ENCODE results near the gene DDX11.
"Not testable (repeated sequence)": the region's sequence is repeated elsewhere in the genome, so short reads cannot be mapped to it uniquely, and the experiment has no call there.

- not testable (repeated sequence) for TF ChIP-seq POLR2AphosphoS5 (IDR thresholded peaks at IDR 0.05); CTCF (IDR thresholded peaks at IDR 0.05; ENCODE audit: poor library complexity, severe bottlenecking); EZH2 (IDR thresholded peaks at IDR 0.05; ENCODE audit: borderline replicate concordance, insufficient read depth, low read length, poor library complexity, severe bottlenecking); RAD21 (conservative IDR thresholded peaks at IDR 0.05); EP300 (conservative IDR thresholded peaks at IDR 0.05; ENCODE audit: poor library complexity, severe bottlenecking); TAF1 (IDR thresholded peaks at IDR 0.05; ENCODE audit: low read depth); REST (IDR thresholded peaks at IDR 0.05; ENCODE audit: borderline replicate concordance)
These were observed 50.5 kb downstream of the DDX11 start for GRCh38 chr12:31124158-31124557.

Data from neural cell (in vitro differentiated cells).